Measurements from ENCODE around the gene OR4A47.
"Not testable (repeated sequence)": the region's sequence is repeated elsewhere in the genome, so short reads cannot be mapped to it uniquely, and the experiment has no call there.

OR4A47 gene, protein sequence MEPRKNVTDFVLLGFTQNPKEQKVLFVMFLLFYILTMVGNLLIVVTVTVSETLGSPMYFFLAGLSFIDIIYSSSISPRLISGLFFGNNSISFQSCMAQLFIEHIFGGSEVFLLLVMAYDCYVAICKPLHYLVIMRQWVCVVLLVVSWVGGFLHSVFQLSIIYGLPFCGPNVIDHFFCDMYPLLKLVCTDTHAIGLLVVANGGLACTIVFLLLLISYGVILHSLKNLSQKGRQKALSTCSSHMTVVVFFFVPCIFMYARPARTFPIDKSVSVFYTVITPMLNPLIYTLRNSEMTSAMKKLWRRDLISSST

GRCh38 chr11:48488493-48488892 is at the start of gene OR4A47:
TSS of gene OR4A47 (plus strand) at chr11:48488793. CDS start at chr11:48488793, 0 bp downstream.
- DNase-seq (ENCODE audit: low read depth in 2 of 2), result not testable (repeated sequence)

DNA sequence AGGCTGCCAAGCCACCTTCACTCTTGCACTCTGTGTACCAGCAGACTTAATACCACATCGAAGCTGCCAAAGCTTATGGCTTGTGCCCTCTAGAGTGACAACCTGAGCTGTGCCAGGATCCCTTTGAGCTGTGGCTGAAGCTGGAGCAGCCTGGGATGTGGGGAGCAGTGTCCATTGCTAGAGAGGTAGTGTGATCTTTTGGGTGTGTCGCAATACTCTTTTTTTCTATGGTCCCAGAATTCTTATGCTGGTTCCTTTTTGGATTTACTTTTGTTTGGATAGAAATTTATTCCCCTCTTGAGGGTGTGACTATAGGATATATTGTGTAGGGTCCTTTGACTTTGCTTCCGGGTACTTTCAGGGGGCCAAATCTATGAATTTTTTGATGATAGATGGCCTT is 32.7 kb upstream of the OR4A47 start:
- DNase-seq (ENCODE audit: low read depth in 2 of 2), result not testable (repeated sequence)

- DNase-seq (ENCODE audit: low read depth in 2 of 2), result not testable (repeated sequence)
Observed at GRCh38 chr11:48473966-48474365, 14.6 kb upstream of the OR4A47 start.

DNA sequence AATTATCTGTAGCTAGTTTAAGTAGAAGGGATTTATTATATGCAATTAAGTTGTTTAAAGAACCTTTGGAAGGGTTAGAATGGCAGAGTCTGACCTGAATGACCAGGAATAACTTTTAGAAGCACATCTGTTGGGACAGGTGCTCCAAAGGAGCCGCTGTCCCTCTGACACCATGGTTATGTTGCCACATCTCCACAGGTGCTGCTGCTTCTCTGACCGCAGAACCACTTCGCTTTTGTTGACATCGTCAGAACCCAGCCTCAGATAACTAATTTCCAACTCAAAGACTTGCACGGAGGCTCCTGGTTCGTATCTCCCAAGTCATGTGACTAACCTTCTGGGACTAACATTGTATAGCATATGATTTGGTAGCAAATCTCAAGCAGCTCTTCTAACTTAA is 13.9 kb upstream of the OR4A47 start:
- DNase-seq (ENCODE audit: low read depth in 2 of 2), result not testable (repeated sequence)

- not testable (repeated sequence) for DNase-seq (ENCODE audit: low read depth in 2 of 2)
Observed at GRCh38 chr11:48506169-48506568, 17.6 kb downstream of the OR4A47 start.

GRCh38 chr11:48538991-48539390 is 50.4 kb downstream of the OR4A47 start:
- DNase-seq (ENCODE audit: low read depth in 2 of 2), result no peak

Measured in stimulated activated CD8-positive, alpha-beta memory T cell treated with anti-CD3 and anti-CD28 coated beads, Interleukin-15, amount 100 ng/mL, for 4 hours (primary cell).